ENCODE measurements around the gene MLXIP. TPM values are rescaled to one million over a fixed set of nuclear protein-coding genes. Genes with fewer than 3 reads are reported as not detected.
A peak's percentile ranks its signal among the peaks of the same experiment; 100 is the strongest.

Gene MLXIP
- total RNA-seq, 1 donor from 2014 or later, result 41.4 TPM

DNA sequence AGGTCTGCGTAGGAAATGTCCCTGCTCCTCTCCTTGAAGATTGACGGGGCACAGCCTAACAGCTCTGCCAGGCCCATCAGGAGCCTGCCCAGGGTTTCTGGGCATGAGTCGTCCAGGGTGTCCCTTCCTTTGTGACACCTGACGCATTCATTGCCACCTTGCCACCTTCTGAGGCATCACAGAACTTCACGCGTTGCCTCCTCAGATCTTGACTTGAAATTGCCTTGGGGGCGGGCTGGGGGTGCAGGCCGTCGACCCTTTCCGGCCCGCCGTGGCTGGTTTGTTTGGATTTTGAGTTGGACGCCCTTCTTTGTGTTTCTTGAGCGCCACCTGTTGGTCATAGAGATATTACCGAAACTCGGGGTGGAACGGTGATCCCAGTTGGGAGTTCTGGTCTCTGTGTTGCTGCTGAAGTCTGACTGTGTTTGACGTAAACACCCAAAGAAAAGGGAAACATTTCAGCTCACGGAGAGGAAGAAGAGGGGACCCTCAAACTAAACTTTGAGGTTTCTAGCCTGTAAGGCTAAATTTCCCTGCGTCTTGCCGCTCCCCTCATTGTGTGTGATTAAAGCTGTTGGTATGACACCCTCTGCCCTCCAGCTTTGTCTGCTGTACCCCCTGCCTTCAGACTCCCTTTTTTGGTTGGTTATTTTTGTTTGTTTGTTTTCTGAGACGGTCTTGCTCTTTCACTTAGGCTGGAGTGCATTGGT lies 44.6 kb downstream of the MLXIP start:
- Mint-ChIP-seq H3K27me3 (ENCODE audit: low read depth) (no peaks in the 10 kb centered on the region), H3K4me3 (ENCODE audit: low read depth) (no peak overlapping the region)

DNA sequence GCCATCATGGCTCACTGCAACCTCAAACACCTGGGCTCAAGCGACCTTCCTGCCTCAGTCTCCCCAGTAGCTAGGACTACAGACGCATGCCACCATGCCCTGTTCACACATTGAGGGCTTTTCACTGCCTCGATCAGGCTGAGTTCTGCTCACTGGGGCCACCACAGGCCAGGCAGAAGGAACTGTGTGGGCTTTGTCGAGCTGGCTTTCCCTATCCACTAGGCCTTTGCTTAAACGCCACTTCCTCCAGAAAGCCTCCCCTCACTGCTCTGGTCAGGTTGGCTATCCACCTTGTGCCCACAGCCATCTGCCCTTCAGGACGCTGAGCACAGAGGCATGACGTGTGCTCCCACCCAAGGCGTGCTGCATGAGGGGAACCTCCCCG lies 45.2 kb downstream of the MLXIP start:
- Mint-ChIP-seq H3K4me3 (ENCODE audit: low read depth) (no peak overlapping the region), H3K27ac (no peak overlapping the region), H3K36me3 (ENCODE audit: low read depth) (peaks cover 6% of the 10 kb centered on the region), H3K27me3 (ENCODE audit: low read depth) (no peaks in the 10 kb centered on the region), H3K9me3 (no peaks in the 10 kb centered on the region), H3K4me1 (ENCODE audit: low read depth) (peaks cover 10% of the 10 kb centered on the region)
- no peak for DNase-seq (ENCODE audit: low spot score)
- intact Hi-C loops (cut with micrococcal nuclease), result loop anchor here (1.0 kb wide), 1 partner anchor 69 kb away; no protein-coding TSS in a partner anchor

More for the DNA sequence above, 44.6 kb downstream of the MLXIP start:
- Mint-ChIP-seq H3K9me3 (no peaks in the 10 kb centered on the region), H3K36me3 (ENCODE audit: low read depth) (peaks cover 2% of the 10 kb centered on the region), H3K4me1 (ENCODE audit: low read depth) (peaks cover 10% of the 10 kb centered on the region), H3K27ac (no peak overlapping the region)
- peak; percentile 54 for DNase-seq (ENCODE audit: low spot score)
- intact Hi-C loops (cut with micrococcal nuclease), result loop anchor here (1.0 kb wide), 1 partner anchor 69 kb away; no protein-coding TSS in a partner anchor

DNA sequence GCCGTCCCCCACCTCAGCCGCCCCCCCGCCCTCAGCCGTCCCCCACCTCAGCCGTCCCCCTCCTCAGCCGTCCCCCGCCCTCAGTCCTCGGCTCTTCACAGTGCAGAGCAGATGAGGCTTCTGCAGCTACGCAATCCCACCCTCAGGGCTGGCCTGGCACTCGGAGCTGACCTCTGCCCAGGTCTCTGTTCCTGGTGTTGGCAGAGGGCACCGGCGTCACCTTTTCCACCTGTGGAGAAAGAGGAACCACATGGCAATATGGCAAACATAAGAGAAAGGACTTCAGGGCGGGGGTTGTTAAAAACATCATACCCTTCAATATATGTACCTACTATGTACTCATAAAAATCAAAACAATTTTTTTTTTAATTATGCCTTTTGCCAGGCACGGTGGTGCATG lies 45.8 kb downstream of the MLXIP start:
- no peaks in the 10 kb centered on the region for H3K27me3 Mint-ChIP-seq (ENCODE audit: low read depth)
- no peaks in the 10 kb centered on the region for H3K9me3 Mint-ChIP-seq
- intact Hi-C loops (cut with micrococcal nuclease), result no loop called here
- DNase-seq (ENCODE audit: low spot score), result no peak
- peaks cover 10% of the 10 kb centered on the region for H3K4me1 Mint-ChIP-seq (ENCODE audit: low read depth)
- H3K27ac Mint-ChIP-seq, result no peak overlapping the region
- no peak overlapping the region for H3K4me3 Mint-ChIP-seq (ENCODE audit: low read depth)
- peaks cover 10% of the 10 kb centered on the region for H3K36me3 Mint-ChIP-seq (ENCODE audit: low read depth)

DNA sequence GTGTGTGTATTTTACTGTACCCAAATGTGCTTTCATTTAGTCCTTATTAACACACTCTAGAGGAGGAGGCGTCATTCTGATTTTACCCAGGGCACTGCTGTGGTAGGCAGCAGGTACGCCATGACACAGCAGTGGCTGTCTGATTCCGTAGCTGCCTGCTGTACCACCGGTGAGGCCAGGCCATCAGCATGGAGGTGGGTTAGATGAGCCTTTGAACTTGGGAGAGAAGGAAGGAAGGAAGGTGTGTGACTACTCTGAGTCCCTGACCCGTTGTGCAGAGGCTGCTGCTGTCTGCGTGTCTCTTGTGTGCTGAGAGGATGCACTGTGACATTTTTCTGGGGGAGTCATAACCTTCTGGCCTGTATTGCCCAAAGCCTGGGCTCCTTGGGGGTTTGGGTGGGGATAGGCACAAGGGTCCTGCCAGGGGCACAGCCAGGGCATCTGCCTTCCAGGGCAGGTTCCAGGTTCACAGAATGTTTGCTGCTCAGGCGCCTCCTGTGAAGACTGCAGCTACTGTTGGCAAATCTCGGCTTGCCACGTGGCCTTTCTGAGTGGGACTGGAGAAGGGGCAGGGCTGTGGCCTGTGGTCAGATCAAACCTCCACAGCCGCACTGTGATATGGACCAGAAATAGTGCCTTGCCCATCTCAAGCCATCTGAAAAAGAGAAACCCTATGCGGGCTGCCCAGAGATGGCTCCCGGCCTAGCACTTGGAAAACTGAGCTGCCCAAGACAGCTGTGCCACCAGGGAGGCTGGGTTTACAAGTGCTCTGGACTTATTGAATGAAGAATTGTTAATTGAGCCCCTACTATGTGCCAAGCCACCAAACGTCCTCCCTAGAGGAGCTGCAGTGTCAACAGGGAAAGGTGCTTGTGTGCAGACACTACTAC lies 47.1 kb downstream of the MLXIP start:
- Mint-ChIP-seq H3K36me3 (ENCODE audit: low read depth) (peaks cover 18% of the 10 kb centered on the region), H3K27ac (no peak overlapping the region), H3K4me1 (ENCODE audit: low read depth) (peaks cover 10% of the 10 kb centered on the region), H3K4me3 (ENCODE audit: low read depth) (no peak overlapping the region), H3K27me3 (ENCODE audit: low read depth) (no peaks in the 10 kb centered on the region), H3K9me3 (no peaks in the 10 kb centered on the region)
- intact Hi-C loops (cut with micrococcal nuclease), result no loop called here
- DNase-seq (ENCODE audit: low spot score), result no peak

DNA sequence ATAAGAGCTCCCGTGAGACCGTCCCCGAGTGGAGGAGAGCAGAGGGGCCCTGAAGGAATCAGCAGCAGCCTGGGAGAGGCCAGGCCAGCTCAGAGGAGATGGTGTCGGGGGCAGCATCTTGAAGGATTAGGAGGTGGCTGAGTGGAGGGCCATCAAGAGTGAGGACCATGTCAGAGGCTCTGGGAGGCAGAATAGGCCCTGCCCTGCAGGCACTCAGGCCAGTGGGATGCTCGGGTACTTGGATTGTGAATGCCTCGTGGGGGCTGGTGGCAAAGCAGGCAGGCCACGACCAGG lies 47.7 kb downstream of the MLXIP start:
- H3K27me3 Mint-ChIP-seq (ENCODE audit: low read depth), result no peaks in the 10 kb centered on the region
- H3K4me1 Mint-ChIP-seq (ENCODE audit: low read depth), result peaks cover 10% of the 10 kb centered on the region
- H3K27ac Mint-ChIP-seq, result no peak overlapping the region
- no peak for DNase-seq (ENCODE audit: low spot score)
- intact Hi-C loops (cut with micrococcal nuclease), result no loop called here
- no peak overlapping the region for H3K4me3 Mint-ChIP-seq (ENCODE audit: low read depth)
- no peaks in the 10 kb centered on the region for H3K9me3 Mint-ChIP-seq
- H3K36me3 Mint-ChIP-seq (ENCODE audit: low read depth), result peaks cover 23% of the 10 kb centered on the region

DNA sequence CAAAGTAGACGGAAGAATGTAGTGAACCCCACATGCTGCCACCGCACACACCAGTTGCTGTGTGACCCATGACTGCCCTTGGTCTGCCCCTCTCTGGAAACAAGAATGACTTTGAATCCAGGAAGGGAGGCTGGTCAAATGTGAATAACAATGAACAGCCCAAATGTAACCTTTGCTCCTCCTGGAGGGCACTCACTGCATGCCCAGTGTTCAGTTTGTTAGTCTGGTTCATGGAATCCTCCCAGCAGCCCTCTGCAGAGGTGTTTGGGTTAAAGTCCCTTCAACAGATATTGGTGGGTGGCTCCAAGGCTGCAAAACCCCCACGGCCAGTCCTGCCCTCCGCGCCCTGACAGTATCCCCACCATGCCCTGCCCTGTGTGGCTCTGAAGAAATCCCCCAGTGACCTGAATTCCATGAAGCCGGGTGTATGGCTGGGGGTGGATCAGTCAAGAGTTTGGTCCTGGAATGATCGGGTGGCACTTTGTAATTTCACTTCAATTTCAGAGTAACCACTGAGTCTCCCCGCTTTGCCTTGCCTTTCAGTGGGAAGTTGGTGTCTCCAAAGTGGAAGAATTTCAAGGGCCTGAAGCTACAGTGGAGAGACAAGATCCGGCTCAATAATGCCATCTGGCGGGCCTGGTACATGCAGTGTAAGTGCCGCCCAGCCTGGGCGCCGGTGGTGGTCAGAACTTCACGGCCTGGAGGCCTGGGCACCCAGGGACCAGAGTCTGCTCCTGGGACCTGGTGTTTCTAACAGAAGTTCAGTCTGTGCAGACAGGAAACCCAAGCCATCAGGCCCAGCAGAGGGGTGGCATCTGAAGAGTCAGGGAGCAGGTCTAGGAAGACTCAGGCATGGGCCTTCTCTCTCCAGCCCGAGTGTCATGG lies 48.4 kb downstream of the MLXIP start:
- Mint-ChIP-seq H3K27ac (no peak overlapping the region), H3K4me3 (ENCODE audit: low read depth) (no peak overlapping the region), H3K36me3 (ENCODE audit: low read depth) (peaks cover 23% of the 10 kb centered on the region), H3K4me1 (ENCODE audit: low read depth) (peaks cover 4% of the 10 kb centered on the region), H3K9me3 (no peaks in the 10 kb centered on the region), H3K27me3 (ENCODE audit: low read depth) (no peaks in the 10 kb centered on the region)
- intact Hi-C loops (cut with micrococcal nuclease), result no loop called here
- no peak for DNase-seq (ENCODE audit: low spot score)

DNA sequence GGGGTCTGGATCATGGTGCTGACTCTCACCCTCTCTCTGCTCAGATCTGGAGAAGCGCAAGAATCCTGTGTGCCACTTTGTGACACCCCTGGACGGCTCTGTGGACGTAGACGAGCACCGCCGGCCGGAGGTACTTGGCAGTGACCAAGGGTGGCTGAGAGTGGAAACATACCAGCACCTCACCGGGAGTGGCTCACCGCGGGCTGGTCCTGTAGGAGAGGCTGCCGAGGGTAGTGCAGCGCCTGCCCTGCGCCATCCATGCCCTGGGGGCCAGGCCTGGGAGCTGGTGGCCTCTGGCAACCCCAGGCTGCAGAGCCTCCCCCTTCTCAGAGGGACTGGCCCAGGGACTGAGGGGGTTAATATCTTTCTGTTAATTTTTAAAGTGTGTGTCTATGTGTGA lies 49.3 kb downstream of the MLXIP start:
- H3K27ac Mint-ChIP-seq, result no peak overlapping the region
- intact Hi-C loops (cut with micrococcal nuclease), result no loop called here
- no peak for DNase-seq (ENCODE audit: low spot score)
- no peaks in the 10 kb centered on the region for H3K9me3 Mint-ChIP-seq
- H3K36me3 Mint-ChIP-seq (ENCODE audit: low read depth), result peaks cover 27% of the 10 kb centered on the region
- no peaks in the 10 kb centered on the region for H3K27me3 Mint-ChIP-seq (ENCODE audit: low read depth)
- peaks cover 3% of the 10 kb centered on the region for H3K4me1 Mint-ChIP-seq (ENCODE audit: low read depth)
- H3K4me3 Mint-ChIP-seq (ENCODE audit: low read depth), result no peak overlapping the region

DNA sequence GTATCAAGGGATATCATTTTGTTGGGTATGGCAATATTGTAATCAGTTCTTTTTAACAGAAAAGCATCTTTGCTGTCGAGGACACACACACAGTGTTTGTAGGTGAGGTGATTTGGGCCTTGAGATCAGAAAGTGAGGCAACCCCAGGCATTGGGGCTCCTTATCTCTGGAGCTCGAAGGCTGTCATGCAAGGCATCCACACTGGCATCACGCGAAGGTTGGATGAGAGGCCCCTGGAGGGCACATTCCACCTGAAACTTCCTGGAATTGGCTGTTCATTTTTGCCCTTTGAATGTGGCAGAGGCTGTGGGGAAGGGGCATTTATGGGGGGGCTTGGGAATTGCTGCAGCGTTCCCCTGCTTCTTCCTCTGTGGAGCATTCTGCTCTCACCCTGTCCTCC lies 49.9 kb downstream of the MLXIP start:
- H3K27me3 Mint-ChIP-seq (ENCODE audit: low read depth), result no peaks in the 10 kb centered on the region
- intact Hi-C loops (cut with micrococcal nuclease), result no loop called here
- H3K27ac Mint-ChIP-seq, result no peak overlapping the region
- DNase-seq (ENCODE audit: low spot score), result no peak
- H3K36me3 Mint-ChIP-seq (ENCODE audit: low read depth), result peaks cover 32% of the 10 kb centered on the region
- no peak overlapping the region for H3K4me3 Mint-ChIP-seq (ENCODE audit: low read depth)
- H3K4me1 Mint-ChIP-seq (ENCODE audit: low read depth), result no peaks in the 10 kb centered on the region
- H3K9me3 Mint-ChIP-seq, result no peaks in the 10 kb centered on the region

DNA sequence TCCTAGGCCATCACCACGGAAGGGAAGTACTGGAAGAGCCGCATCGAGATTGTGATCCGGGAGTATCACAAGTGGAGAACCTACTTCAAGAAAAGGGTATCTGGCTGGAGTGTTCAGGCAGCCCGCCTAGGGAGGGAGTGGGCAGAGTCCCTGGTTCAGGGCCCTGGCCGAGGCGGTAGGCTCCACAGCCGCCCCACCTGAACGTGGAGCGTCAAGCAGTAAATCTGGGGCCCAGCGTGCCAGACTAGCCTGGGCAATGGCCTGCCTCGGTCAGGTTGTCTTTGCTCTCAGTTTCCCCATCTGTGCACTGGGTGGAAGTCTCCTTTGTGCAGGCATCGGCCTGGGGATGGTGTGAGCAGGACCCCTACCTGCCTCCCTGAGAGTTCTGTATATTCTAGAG lies 50.6 kb downstream of the MLXIP start:
- intact Hi-C loops (cut with micrococcal nuclease), result no loop called here
- H3K27me3 Mint-ChIP-seq (ENCODE audit: low read depth), result no peaks in the 10 kb centered on the region

DNA sequence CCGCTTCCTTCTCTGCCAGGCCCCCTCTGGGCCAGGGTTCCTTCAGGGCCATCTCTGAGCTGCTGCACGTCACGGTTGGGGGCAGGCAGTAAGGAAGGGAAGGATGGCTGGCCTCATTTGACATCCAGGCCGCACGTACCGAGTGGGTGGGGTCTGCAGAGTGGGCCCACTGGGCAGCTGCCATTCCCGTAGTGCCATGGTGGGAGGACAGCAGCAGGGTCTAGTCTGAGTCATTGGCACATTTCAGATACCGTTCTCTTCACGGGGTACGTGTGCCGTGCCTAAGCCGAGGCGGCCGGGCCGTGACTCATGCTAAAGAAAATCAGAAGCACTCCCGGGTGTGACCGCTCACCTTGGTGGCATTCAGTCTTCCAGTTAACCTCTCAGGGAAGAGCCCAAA lies 51.6 kb downstream of the MLXIP start:
- H3K36me3 Mint-ChIP-seq (ENCODE audit: low read depth), result peaks cover 39% of the 10 kb centered on the region
- intact Hi-C loops (cut with micrococcal nuclease), result no loop called here
- no peak overlapping the region for H3K4me3 Mint-ChIP-seq (ENCODE audit: low read depth)
- DNase-seq (ENCODE audit: low spot score), result no peak
- H3K9me3 Mint-ChIP-seq, result no peaks in the 10 kb centered on the region
- H3K27ac Mint-ChIP-seq, result no peak overlapping the region
- H3K27me3 Mint-ChIP-seq (ENCODE audit: low read depth), result no peaks in the 10 kb centered on the region
- H3K4me1 Mint-ChIP-seq (ENCODE audit: low read depth), result no peaks in the 10 kb centered on the region

More for the DNA sequence above, 50.6 kb downstream of the MLXIP start:
- H3K36me3 Mint-ChIP-seq (ENCODE audit: low read depth), result peaks cover 33% of the 10 kb centered on the region
- H3K4me3 Mint-ChIP-seq (ENCODE audit: low read depth), result no peak overlapping the region
- DNase-seq (ENCODE audit: low spot score), result no peak
- no peak overlapping the region for H3K27ac Mint-ChIP-seq
- no peaks in the 10 kb centered on the region for H3K9me3 Mint-ChIP-seq
- no peaks in the 10 kb centered on the region for H3K4me1 Mint-ChIP-seq (ENCODE audit: low read depth)

DNA sequence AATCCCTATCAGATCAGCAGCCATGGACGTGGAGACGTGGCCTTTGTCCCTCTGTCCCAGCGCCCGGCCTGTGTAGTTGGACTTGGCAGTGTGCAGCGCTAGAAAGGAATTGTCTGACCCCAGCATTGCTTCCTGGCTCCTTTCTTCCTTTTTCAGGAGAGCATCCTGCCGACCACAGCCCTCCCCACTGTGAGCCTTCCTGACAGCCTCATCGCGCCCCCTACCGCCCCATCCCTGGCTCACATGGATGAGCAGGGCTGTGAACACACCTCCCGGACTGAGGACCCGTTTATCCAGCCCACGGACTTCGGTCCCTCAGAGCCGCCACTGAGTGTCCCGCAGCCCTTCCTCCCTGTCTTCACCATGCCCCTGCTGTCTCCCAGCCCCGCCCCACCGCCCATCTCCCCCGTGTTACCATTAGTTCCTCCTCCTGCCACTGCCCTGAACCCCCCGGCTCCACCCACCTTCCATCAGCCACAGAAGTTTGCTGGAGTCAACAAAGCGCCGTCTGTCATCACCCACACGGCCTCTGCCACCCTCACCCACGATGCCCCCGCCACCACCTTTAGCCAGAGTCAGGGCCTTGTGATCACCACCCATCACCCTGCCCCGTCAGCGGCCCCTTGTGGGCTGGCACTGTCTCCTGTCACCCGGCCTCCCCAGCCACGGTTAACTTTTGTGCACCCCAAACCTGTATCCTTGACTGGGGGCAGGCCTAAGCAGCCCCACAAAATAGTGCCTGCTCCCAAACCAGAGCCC lies 54.8 kb downstream of the MLXIP start:
- H3K4me3 Mint-ChIP-seq (ENCODE audit: low read depth), result no peak overlapping the region
- H3K27me3 Mint-ChIP-seq (ENCODE audit: low read depth), result no peaks in the 10 kb centered on the region
- no peak overlapping the region for H3K27ac Mint-ChIP-seq
- no peak for DNase-seq (ENCODE audit: low spot score)
- H3K9me3 Mint-ChIP-seq, result no peaks in the 10 kb centered on the region
- H3K36me3 Mint-ChIP-seq (ENCODE audit: low read depth), result peaks cover 39% of the 10 kb centered on the region
- intact Hi-C loops (cut with micrococcal nuclease), result no loop called here
- H3K4me1 Mint-ChIP-seq (ENCODE audit: low read depth), result no peaks in the 10 kb centered on the region

DNA sequence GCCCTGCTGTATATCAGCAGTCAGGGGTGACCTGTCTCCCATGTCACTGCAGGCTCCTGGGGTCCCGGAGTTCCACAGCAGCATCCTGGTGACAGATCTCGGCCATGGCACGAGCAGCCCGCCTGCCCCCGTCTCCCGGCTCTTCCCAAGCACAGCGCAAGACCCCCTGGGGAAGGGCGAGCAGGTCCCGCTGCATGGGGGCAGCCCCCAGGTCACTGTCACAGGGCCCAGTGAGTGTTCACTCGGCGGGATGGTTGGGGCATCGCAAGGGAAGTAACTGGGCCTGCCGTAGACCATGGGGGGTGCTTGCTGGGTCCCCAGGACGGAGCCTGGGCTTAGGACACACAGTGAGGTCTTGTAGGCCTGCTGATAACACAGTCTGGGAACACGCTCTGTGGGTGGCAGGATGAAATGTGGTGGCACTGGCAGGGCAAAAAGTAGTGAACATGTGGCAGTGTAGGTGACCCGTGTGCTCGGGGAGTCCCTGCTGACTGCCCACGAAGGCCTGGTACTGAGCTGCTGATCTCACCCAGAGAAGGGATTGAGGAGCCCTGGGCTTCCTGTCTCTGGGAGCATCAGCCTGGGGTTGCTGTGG lies 57.0 kb downstream of the MLXIP start:
- Mint-ChIP-seq H3K4me3 (ENCODE audit: low read depth) (no peak overlapping the region), H3K36me3 (ENCODE audit: low read depth) (peaks cover 30% of the 10 kb centered on the region)

More for the DNA sequence above, 57.0 kb downstream of the MLXIP start:
- DNase-seq (ENCODE audit: low spot score), result no peak
- intact Hi-C loops (cut with micrococcal nuclease), result no loop called here
- Mint-ChIP-seq H3K9me3 (no peaks in the 10 kb centered on the region), H3K27ac (no peak overlapping the region), H3K27me3 (ENCODE audit: low read depth) (no peaks in the 10 kb centered on the region), H3K4me1 (ENCODE audit: low read depth) (no peaks in the 10 kb centered on the region)

Measured in activated T-helper 2 cell treated with anti-CD3 and anti-CD28 coated beads, Interferon-gamma antibody, Interleukin-2, Interleukin-4, amounts not matched to agents 10 μg/mL and 5 μg/mL and 100 μg/mL, durations not matched to agents 14 hours and 24 hours and 36 hours (primary cell).